ENCODE data around the gene EXOC4.

Gene EXOC4

GRCh38 chr7:133572843-133573242 is 320.0 kb downstream of the EXOC4 start:
- no peak for DNase-seq (ENCODE audit: low read depth in 2 of 2)

GRCh38 chr7:133573554-133574265 is 320.8 kb downstream of the EXOC4 start:
- DNase-seq (ENCODE audit: low read depth in 2 of 2), result no peak

GRCh38 chr7:133575726-133576440 is 323.0 kb downstream of the EXOC4 start:
- DNase-seq (ENCODE audit: low read depth in 2 of 2), result no peak

- DNase-seq (ENCODE audit: low read depth in 2 of 2), result no peak
Observed at GRCh38 chr7:133576612-133577168, 323.8 kb downstream of the EXOC4 start.

GRCh38 chr7:133582766-133583523 is 330.1 kb downstream of the EXOC4 start:
- no peak for DNase-seq (ENCODE audit: low read depth in 2 of 2)

GRCh38 chr7:133583545-133584171 is 330.8 kb downstream of the EXOC4 start:
- no peak for DNase-seq (ENCODE audit: low read depth in 2 of 2)

GRCh38 chr7:133584956-133585668 is 332.2 kb downstream of the EXOC4 start:
- DNase-seq (ENCODE audit: low read depth in 2 of 2), result no peak

- no peak for DNase-seq (ENCODE audit: low read depth in 2 of 2)
Observed at GRCh38 chr7:133586253-133586652, 333.4 kb downstream of the EXOC4 start.

GRCh38 chr7:133587903-133588302 is 335.0 kb downstream of the EXOC4 start:
- DNase-seq (ENCODE audit: low read depth in 2 of 2), result no peak

- no peak for DNase-seq (ENCODE audit: low read depth in 2 of 2)
Observed at GRCh38 chr7:133590795-133591194, 337.9 kb downstream of the EXOC4 start.

GRCh38 chr7:133591704-133592340 is 338.9 kb downstream of the EXOC4 start:
- DNase-seq (ENCODE audit: low read depth in 2 of 2), result no peak

GRCh38 chr7:133593561-133593960 is 340.7 kb downstream of the EXOC4 start:
- DNase-seq (ENCODE audit: low read depth in 2 of 2), result no peak

GRCh38 chr7:133601617-133602016 is 348.7 kb downstream of the EXOC4 start:
- DNase-seq (ENCODE audit: low read depth in 2 of 2), result no peak

GRCh38 chr7:133602291-133602690 is 349.4 kb downstream of the EXOC4 start:
- no peak for DNase-seq (ENCODE audit: low read depth in 2 of 2)

- DNase-seq (ENCODE audit: low read depth in 2 of 2), result no peak
Observed at GRCh38 chr7:133606991-133607390, 354.1 kb downstream of the EXOC4 start.

- no peak for DNase-seq (ENCODE audit: low read depth in 2 of 2)
Observed at GRCh38 chr7:133609806-133610205, 356.9 kb downstream of the EXOC4 start.

GRCh38 chr7:133611955-133612354 is 359.1 kb downstream of the EXOC4 start:
- no peak for DNase-seq (ENCODE audit: low read depth in 2 of 2)

- DNase-seq (ENCODE audit: low read depth in 2 of 2), result no peak
Observed at GRCh38 chr7:133613250-133613790, 360.4 kb downstream of the EXOC4 start.

GRCh38 chr7:133614251-133614650 is 361.4 kb downstream of the EXOC4 start:
- no peak for DNase-seq (ENCODE audit: low read depth in 2 of 2)

- no peak for DNase-seq (ENCODE audit: low read depth in 2 of 2)
Observed at GRCh38 chr7:133618970-133619369, 366.1 kb downstream of the EXOC4 start.
